Esophagus squamous epithelium (tissue), 4 donors: ENCODE measurements around the gene ADK.

ENCODE experiments used
- CTCF ChIP-seq, 6 experiments: fragments of 450-650 bp in 4 of 6; fragments of 200-600 bp in 2 of 6; sonication (generic) in 2 of 6; IDR thresholded peaks; one replicate each; pipeline ENCODE4 v1.5.1; 2016 to 2019; ENCODE audit warnings: antibody characterized with exemption in 6 of 6, mild to moderate bottlenecking in 4 of 6, moderate library complexity in 4 of 6
- POLR2A ChIP-seq, 4 donors: fragments of 450-650 bp; IDR thresholded peaks; one replicate each; pipeline ENCODE4 v1.6.1; 2017; ENCODE audit warnings: antibody characterized with exemption in 4 of 4, mild to moderate bottlenecking in 4 of 4, moderate library complexity in 3 of 4

- TF ChIP-seq CTCF (IDR thresholded peaks at IDR 0.05) (no peak), POLR2A (IDR thresholded peaks at IDR 0.05) (no peak)
Observed at GRCh38 chr10:74208997-74209396, 58.0 kb downstream of the ADK start.
